H9 (cell line): Measurements from ENCODE around the gene GPR50. TPM values are rescaled to one million over a fixed set of nuclear protein-coding genes. Genes with fewer than 3 reads are reported as not detected.

Experiments used
- DNase-seq: peaks from one replicate; pipeline ENCODE4 v3.0.0-alpha.2; 2017
- H2AFZ ChIP-seq: one replicate; pipeline ENCODE4 v1.6.1; 2013; ENCODE audit warnings: mild to moderate bottlenecking, low read length, control low read depth, moderate library complexity
- H2AK5ac ChIP-seq: 2 replicates; pipeline ENCODE4 v1.6.1; 2013; ENCODE audit warnings: low read length, control low read depth, mixed read lengths; ENCODE audit not compliant: insufficient read length
- H2BK120ac ChIP-seq: one replicate; pipeline ENCODE4 v1.6.1; 2013; ENCODE audit warnings: low read depth, mild to moderate bottlenecking, low read length, control low read depth, inconsistent platforms; ENCODE audit not compliant: poor library complexity, severe bottlenecking
- H2BK12ac ChIP-seq: 2 replicates; pipeline ENCODE4 v1.6.1; 2013; ENCODE audit warnings: low read length, control low read depth, mixed read lengths, low read depth; ENCODE audit not compliant: insufficient read length
- H2BK15ac ChIP-seq: 2 replicates; pipeline ENCODE4 v1.6.1; 2013; ENCODE audit warnings: low read depth, low read length, control low read depth
- H2BK20ac ChIP-seq: one replicate; pipeline ENCODE4 v1.6.1; 2013; ENCODE audit warnings: low read depth, mild to moderate bottlenecking, low read length, control low read depth, inconsistent platforms; ENCODE audit not compliant: poor library complexity, severe bottlenecking
- H2BK5ac ChIP-seq: 2 replicates; pipeline ENCODE4 v1.6.1; 2013; ENCODE audit warnings: low read length, control low read depth, mixed read lengths; ENCODE audit not compliant: insufficient read length
- H3K14ac ChIP-seq: 2 replicates; pipeline ENCODE4 v1.6.1; 2013; ENCODE audit warnings: low read length, control low read depth; ENCODE audit not compliant: insufficient read depth
- H3K18ac ChIP-seq: 2 replicates; pipeline ENCODE4 v1.6.1; 2013; ENCODE audit warnings: low read depth, mild to moderate bottlenecking, mixed read lengths, low read length, control low read depth; ENCODE audit not compliant: insufficient read length
- H3K23ac ChIP-seq: 2 replicates; pipeline ENCODE4 v1.6.1; 2013; ENCODE audit warnings: low read length, control low read depth, mixed read lengths, low read depth; ENCODE audit not compliant: insufficient read length
- H3K23me2 ChIP-seq: 2 replicates; pipeline ENCODE4 v1.6.1; 2013; ENCODE audit warnings: low read depth, mild to moderate bottlenecking, mixed read lengths, low read length, control low read depth; ENCODE audit not compliant: insufficient read length, poor library complexity, severe bottlenecking
- H3K27ac ChIP-seq: 2 replicates; pipeline ENCODE4 v1.5.1; 2013; ENCODE audit warnings: low read length, control low read depth, mixed read lengths, low read depth; ENCODE audit not compliant: insufficient read length
- H3K27me3 ChIP-seq: 2 replicates; pipeline ENCODE4 v1.6.1; 2013; ENCODE audit warnings: low read length, control low read depth, inconsistent platforms; ENCODE audit not compliant: insufficient read depth
- H3K4ac ChIP-seq: 2 replicates; pipeline ENCODE4 v1.6.1; 2013; ENCODE audit warnings: low read depth, mild to moderate bottlenecking, control low read depth, inconsistent platforms, low read length, moderate library complexity
- H3K4me1 ChIP-seq: 2 replicates; pipeline ENCODE4 v1.6.1; 2013; ENCODE audit warnings: low read length, control low read depth, inconsistent platforms; ENCODE audit not compliant: insufficient read depth
- H3K4me2 ChIP-seq: 2 replicates; pipeline ENCODE4 v1.6.1; 2013; ENCODE audit warnings: low read length, control low read depth, mixed read lengths; ENCODE audit not compliant: insufficient read length, insufficient read depth
- H3K56ac ChIP-seq: 2 replicates; pipeline ENCODE4 v1.6.1; 2013; ENCODE audit warnings: low read depth, mild to moderate bottlenecking, mixed read lengths, low read length, control low read depth; ENCODE audit not compliant: insufficient read length
- H3K79me1 ChIP-seq: 2 replicates; pipeline ENCODE4 v1.6.1; 2013; ENCODE audit warnings: low read depth, mild to moderate bottlenecking, moderate library complexity, low read length, control low read depth, inconsistent platforms; ENCODE audit not compliant: insufficient read depth, poor library complexity, severe bottlenecking
- H3K79me2 ChIP-seq: 2 replicates; pipeline ENCODE4 v1.6.1; 2013; ENCODE audit warnings: low read length, control low read depth, inconsistent platforms; ENCODE audit not compliant: insufficient read depth
- H3K9ac ChIP-seq: 2 replicates; pipeline ENCODE4 v1.6.1; 2013; ENCODE audit warnings: low read length, control low read depth, mixed read lengths; ENCODE audit not compliant: insufficient read length; ENCODE audit errors: extremely low read depth
- H3K9me3 ChIP-seq: one replicate; pipeline ENCODE4 v1.6.1; 2013; ENCODE audit warnings: low read depth, low read length, inconsistent platforms; ENCODE audit not compliant: control insufficient read depth
- H3T11ph ChIP-seq: one replicate; pipeline ENCODE4 v1.6.1; 2013; ENCODE audit warnings: mild to moderate bottlenecking, low read length, control low read depth, inconsistent platforms
- H4K20me1 ChIP-seq: one replicate; pipeline ENCODE4 v1.6.1; 2013; ENCODE audit not compliant: control insufficient read depth, insufficient read length, insufficient read depth
- H4K5ac ChIP-seq: 2 replicates; pipeline ENCODE4 v1.6.1; 2013; ENCODE audit warnings: low read depth, mild to moderate bottlenecking, mixed read lengths, low read length, control low read depth; ENCODE audit not compliant: insufficient read length
- H4K8ac ChIP-seq: replicated peaks from 2 replicates; pipeline ENCODE4 v1.6.1; 2013; ENCODE audit warnings: low read length, control low read depth, mixed read lengths, low read depth; ENCODE audit not compliant: insufficient read length
- H4K91ac ChIP-seq: 2 replicates; pipeline ENCODE4 v1.6.1; 2013; ENCODE audit warnings: low read depth, mild to moderate bottlenecking, moderate library complexity, mixed read lengths, low read length, control low read depth; ENCODE audit not compliant: insufficient read length
- H3K27ac Mint-ChIP-seq, 3 experiments: 2 replicates in 2 of 3; 3 replicates in 1 of 3; pipeline ENCODE4 v1.8.0; 2020 to 2021; ENCODE audit warnings: mixed read lengths in 3 of 3, mild to moderate bottlenecking in 1 of 3, moderate library complexity in 1 of 3
- H3K27me3 Mint-ChIP-seq: 2 replicates; pipeline ENCODE4 v1.8.0; 2021; ENCODE audit warnings: low read depth, mild to moderate bottlenecking, moderate library complexity, mixed read lengths
- H3K36me3 Mint-ChIP-seq, 3 experiments: 2 replicates in 2 of 3; 3 replicates in 1 of 3; pipeline ENCODE4 v1.8.0; 2020 to 2021; ENCODE audit warnings: low read depth in 3 of 3, mixed read lengths in 3 of 3; ENCODE audit not compliant: insufficient read depth in 1 of 3
- H3K4me1 Mint-ChIP-seq, 2 experiments: 2 replicates each; pipeline ENCODE4 v1.8.0; 2020; ENCODE audit warnings: mixed read lengths in 2 of 2
- H3K4me3 Mint-ChIP-seq, 2 experiments: 2 replicates in 1 of 2; 3 replicates in 1 of 2; pipeline ENCODE4 v1.8.0; 2020 to 2021; ENCODE audit warnings: mild to moderate bottlenecking in 2 of 2, mixed read lengths in 2 of 2, moderate library complexity in 1 of 2
- H3K9me3 Mint-ChIP-seq, 2 experiments: 2 replicates in 1 of 2; 3 replicates in 1 of 2; pipeline ENCODE4 v1.8.0; 2020; ENCODE audit warnings: mild to moderate bottlenecking in 2 of 2, mixed read lengths in 2 of 2, moderate library complexity in 1 of 2
- WGBS: extraction: QIAGEN DNeasy Blood & Tissue Kit; methylation state at CpG from one replicate; pipeline ENCODE4 v1.1.7; 2013; ENCODE audit warnings: missing lambda C conversion rate, low lambda C conversion rate, mixed read lengths; ENCODE audit not compliant: insufficient read length; ENCODE audit errors: extremely low coverage; 5-methylcytosine and 5-hydroxymethylcytosine counted together
- total RNA-seq: library from RNA; stranded (reverse); gene quantifications from 2 replicates; pipeline ENCODE4 v1.2.1, GENCODE V29; 2021
- TF ChIP-seq, protein P1 (sequence below): fragments of 200-600 bp; sonication (generic); conservative IDR thresholded peaks from 3 replicates; pipeline ENCODE4 v1.8.0; 2021; ENCODE audit warnings: antibody characterized with exemption, mild to moderate bottlenecking

GPR50 gene
- total RNA-seq, 1 experiment from 2014 or later, result 12.2 TPM

DNA sequence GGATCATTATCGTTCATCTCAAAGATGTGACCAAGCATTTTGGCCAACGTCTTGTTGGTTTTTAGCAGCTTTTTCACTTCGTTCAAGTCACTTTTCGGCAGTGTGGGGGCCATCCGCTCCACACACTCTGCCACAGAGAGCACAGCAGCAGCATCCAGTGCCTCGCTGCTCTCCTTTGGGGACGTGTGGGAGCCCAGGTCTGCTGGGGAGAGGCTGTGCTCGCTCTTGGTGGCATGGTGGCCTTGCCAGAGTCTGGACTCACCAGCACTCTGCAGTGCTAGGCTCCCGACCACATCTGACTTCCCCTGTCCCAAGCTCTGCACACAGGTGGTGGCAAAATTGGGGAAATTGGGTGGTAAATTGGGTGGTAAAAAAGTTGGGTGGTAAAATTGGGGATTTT lies 50.6 kb downstream of the GPR50 start:
- no peak overlapping the region for H3K27ac Mint-ChIP-seq
- no peak overlapping the region for H3K4ac ChIP-seq
- H3K4me1 ChIP-seq, result no peaks in the 10 kb centered on the region
- no peak overlapping the region for H3K27ac ChIP-seq
- DNase-seq, result no peak
- no peak overlapping the region for H4K8ac ChIP-seq
- peaks cover 0 to 1% (median 0%) of the 10 kb centered on the region in 3 experiments; a peak in 2 of 7 replicates for H3K36me3 Mint-ChIP-seq
- H2AK5ac ChIP-seq, result no peak overlapping the region
- peaks cover 19% of the 10 kb centered on the region for H3K27me3 Mint-ChIP-seq
- no peak overlapping the region for H4K5ac ChIP-seq
- no peaks in the 10 kb centered on the region for H3K23me2 ChIP-seq
- no peak overlapping the region for H2BK12ac ChIP-seq
- H3K9me3 Mint-ChIP-seq, result peaks cover 59 to 67% of the 10 kb centered on the region in 2 experiments
- TF ChIP-seq, protein P1, sequence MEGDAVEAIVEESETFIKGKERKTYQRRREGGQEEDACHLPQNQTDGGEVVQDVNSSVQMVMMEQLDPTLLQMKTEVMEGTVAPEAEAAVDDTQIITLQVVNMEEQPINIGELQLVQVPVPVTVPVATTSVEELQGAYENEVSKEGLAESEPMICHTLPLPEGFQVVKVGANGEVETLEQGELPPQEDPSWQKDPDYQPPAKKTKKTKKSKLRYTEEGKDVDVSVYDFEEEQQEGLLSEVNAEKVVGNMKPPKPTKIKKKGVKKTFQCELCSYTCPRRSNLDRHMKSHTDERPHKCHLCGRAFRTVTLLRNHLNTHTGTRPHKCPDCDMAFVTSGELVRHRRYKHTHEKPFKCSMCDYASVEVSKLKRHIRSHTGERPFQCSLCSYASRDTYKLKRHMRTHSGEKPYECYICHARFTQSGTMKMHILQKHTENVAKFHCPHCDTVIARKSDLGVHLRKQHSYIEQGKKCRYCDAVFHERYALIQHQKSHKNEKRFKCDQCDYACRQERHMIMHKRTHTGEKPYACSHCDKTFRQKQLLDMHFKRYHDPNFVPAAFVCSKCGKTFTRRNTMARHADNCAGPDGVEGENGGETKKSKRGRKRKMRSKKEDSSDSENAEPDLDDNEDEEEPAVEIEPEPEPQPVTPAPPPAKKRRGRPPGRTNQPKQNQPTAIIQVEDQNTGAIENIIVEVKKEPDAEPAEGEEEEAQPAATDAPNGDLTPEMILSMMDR, result no peak
- no CpG with 5 or more reads among the region's 9 CpGs for WGBS
- H3K9me3 ChIP-seq, result peaks cover 28% of the 10 kb centered on the region
- H3T11ph ChIP-seq, result no peak overlapping the region
- no peak overlapping the region for H3K56ac ChIP-seq
- H2BK120ac ChIP-seq, result no peak overlapping the region
- H3K4me3 Mint-ChIP-seq, result no peak overlapping the region; a peak in 1 of 5 replicates
- no peaks in the 10 kb centered on the region; the same call in 1 of the 2 replicates for H3K27me3 ChIP-seq
- H3K18ac ChIP-seq, result no peak overlapping the region
- H4K20me1 ChIP-seq, result no peaks in the 10 kb centered on the region
- no peak overlapping the region for H2AFZ ChIP-seq
- H2BK15ac ChIP-seq, result no peak overlapping the region
- no peak overlapping the region for H3K14ac ChIP-seq
- no peak overlapping the region for H4K91ac ChIP-seq
- no peak overlapping the region for H2BK5ac ChIP-seq
- H3K79me2 ChIP-seq, result no peaks in the 10 kb centered on the region
- no peak overlapping the region for H3K9ac ChIP-seq
- H3K4me1 Mint-ChIP-seq, result peaks cover 0 to 12% of the 10 kb centered on the region in 2 experiments; a peak in 2 of 4 replicates
- no peak overlapping the region for H3K23ac ChIP-seq
- H3K4me2 ChIP-seq, result no peak overlapping the region
- H3K79me1 ChIP-seq, result no peaks in the 10 kb centered on the region
- no peak overlapping the region for H2BK20ac ChIP-seq
